ENCODE measurements around the gene TK1. TPM values are rescaled to one million over a fixed set of nuclear protein-coding genes. Genes with fewer than 3 reads are reported as not detected.

Gene TK1
- total RNA-seq, 1 donor from 2014 or later = 33.3 TPM

GRCh38 chr17:78219396-78220150 is 32.7 kb upstream of the TK1 start:
- peak; percentile 35 for ATAC-seq

GRCh38 chr17:78214706-78215061 is 27.8 kb upstream of the TK1 start:
- no peak for ATAC-seq

GRCh38 chr17:78214016-78214705 is 27.3 kb upstream of the TK1 start, which contains the start of gene BIRC5:
Gene BIRC5, plus strand, starts transcription at chr17:78214253. Its CDS starts 64 bp downstream, at chr17:78214317.
- ATAC-seq = peak; percentile 96

- no peak for ATAC-seq
Measured at GRCh38 chr17:78211032-78211431, 24.2 kb upstream of the TK1 start.

DNA sequence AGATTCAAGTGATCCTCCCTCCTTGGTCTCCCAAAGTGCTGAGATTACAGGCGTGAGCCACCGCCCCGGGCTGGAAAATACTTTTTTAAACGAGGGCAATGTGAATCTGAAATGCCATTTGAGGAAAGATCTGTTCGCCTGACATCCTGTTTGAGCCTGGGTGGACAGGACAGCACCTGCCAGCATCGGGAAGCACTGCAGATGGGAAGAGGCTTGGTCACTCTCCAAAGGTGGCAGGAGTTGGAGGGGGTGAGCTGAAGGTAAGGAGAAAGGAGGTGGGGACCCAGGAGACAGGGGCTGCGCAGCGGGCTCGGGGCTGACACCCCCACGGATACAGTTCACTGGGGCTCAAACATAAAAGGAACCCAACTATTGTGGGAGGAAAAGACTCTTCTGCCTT is 23.3 kb upstream of the TK1 start:
- no peak for ATAC-seq

DNA sequence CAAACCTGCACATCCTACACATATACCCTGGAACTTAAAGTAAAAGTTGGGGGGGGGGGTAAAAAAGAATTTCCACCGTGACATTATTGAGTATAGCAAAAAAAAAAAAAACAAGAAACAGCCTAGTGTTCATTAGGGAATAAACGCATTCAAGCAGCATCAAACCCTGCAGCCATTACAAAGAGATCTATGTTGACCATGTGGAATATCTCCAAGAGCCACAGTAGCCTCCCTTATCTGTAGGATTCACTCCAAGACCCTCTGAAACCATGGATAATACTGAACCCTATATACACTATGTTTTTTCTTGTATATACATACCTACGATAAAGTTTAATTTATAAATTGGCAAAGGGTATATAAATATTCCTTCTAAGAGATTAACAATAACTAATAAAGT is 21.6 kb upstream of the TK1 start:
- no peak for ATAC-seq

- no peak for ATAC-seq
Measured at GRCh38 chr17:78206298-78206697, 19.4 kb upstream of the TK1 start.

- ATAC-seq = peak; percentile 13
Measured at GRCh38 chr17:78205124-78205775, 18.4 kb upstream of the TK1 start.

GRCh38 chr17:78204387-78205123 is 17.7 kb upstream of the TK1 start:
- ATAC-seq = no peak

DNA sequence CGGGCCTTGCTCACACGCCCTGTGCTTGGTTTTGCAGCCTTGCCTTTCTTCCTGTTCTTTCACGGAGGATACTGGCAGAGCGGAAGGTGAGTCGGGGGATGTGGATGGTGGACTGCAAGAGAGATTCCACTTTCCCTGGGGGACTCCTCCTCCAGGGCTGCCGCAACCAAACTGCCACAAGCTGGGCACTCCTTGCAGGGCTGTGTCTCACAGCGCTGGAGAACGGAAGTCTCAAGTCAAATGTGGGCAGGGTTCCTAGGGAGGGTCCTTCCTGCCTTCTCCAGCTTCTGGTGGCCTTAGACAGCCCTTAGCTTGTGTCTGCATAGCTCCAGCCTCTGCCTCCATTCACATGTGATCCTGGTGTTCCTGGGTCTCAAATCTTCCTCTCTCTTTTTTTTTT is 15.8 kb upstream of the TK1 start:
- no peak for ATAC-seq

DNA sequence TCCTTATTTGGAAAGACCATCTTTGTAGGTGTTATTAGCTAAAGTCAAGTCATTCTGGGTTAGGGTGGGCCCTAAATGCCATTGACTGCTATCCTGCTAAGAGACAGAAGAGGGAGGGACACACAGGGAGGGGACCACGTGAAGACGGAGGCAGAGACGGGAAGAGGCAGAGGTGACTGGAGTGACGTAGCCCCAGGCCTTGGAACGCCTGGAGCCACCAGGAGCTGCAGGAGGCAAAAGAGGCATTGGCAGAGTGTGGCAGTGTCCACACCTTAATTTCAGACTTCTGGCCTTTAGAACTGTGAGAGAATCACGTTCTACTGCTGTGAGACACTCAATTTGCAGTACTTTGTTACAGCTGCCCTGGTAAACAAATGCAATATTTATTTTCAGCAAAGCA is 13.6 kb upstream of the TK1 start:
- ATAC-seq = no peak

DNA sequence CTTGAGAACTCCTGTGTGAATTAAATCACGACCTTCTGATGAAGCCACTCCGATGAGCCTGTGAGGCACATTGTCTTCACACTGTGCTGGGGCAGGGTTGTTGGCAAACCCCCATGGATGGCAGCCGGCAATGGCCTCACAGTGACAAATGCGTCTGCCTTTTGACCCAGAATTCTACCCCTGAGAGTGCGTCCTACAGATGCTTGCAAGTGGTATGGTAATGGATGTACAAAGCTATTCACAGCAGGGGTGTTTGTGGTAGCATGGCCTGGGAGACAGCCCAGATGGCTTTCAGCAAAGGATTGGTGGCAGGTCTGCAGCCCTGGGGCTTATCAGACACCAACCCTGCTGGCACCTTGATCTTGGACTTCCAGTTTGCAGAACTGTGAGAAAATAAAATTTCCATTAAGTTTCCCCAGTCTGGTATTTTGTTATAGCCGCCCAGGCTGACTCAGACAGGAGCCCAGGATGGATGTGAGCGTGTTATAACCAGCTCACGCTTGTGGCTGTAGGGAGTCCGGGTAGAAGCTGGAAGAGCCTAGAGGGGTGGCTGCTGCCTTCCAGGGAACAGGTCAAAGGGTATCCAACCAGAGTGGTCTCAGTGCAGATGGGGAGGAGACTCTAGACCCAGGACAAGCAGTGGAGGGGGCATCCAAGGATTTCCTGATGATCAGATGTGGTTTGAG is 10.4 kb upstream of the TK1 start:
- ATAC-seq = peak; percentile 43

DNA sequence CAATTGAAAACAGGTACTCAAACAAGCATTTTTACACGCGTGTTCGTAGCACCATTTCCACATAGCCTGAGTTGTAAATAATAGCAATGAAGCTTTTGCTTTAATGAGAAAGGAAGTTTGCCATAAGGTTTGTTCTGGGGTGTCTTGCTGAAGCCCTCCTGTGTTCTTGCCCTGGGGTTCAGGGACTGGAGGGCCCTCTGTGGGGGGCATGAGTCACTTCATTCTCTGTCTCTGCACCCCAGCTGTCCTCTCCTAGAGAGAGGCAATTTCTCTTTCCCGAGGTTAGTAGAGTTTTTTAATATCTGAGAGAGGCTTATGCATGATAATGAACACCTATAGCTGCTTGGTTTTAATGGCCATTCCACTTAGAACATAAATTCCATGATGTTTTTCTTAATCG is 9.9 kb upstream of the TK1 start:
- no peak for ATAC-seq

DNA sequence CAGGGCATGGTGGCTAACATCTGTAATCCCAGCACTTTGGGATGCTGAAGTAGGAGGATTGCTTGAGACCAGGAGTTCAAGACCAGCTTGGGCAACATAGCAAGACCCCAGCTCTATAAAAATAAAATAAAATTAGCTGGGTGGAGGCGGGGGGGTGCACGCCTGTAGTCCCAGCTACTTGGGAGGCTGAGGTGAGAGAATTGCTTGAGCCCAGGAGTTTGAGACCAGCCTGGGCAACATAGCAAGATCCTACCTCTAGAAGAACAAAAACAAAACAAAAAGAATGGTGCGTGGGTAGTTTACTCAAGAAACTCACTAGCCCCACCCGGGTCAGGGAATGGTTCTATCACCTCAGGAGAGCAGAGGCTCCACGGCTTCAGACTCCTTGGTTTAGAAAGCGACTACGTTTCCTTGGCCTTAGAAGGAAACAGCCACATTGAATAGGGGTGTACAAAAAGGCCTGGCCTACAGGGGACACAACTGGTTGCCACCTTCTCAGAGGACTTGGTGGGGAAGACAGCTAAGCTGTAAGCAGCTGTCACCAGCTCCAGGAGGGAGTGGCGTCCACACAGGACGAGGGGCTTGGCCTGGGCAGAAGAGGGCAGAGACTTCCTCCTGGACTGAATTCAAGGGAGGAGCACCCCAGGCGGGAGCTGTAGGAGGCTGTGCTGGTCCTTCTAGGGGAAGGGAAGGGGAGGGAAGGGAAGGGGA is 716 bp downstream of the TK1 start:
- ATAC-seq = peak; percentile 48

DNA sequence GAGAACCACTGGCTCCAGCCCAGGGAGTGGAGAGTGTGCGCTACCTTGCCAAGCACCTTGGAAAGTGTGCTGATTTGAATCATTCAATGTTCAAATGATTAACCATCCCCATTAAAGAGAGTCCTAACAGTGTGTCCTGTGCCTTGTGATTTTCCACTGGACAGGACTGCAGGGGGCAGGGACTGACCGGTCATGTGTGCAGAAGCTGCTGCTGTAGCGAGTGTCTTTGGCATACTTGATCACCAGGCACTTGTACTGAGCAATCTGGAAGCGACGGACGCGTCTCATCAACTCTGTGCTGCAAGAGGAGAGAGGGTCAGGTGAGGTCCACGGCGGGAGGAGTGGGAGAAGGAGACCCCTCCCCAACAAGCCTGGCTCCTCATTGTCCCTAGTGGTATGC is 2.0 kb downstream of the TK1 start:
- ATAC-seq = no peak

DNA sequence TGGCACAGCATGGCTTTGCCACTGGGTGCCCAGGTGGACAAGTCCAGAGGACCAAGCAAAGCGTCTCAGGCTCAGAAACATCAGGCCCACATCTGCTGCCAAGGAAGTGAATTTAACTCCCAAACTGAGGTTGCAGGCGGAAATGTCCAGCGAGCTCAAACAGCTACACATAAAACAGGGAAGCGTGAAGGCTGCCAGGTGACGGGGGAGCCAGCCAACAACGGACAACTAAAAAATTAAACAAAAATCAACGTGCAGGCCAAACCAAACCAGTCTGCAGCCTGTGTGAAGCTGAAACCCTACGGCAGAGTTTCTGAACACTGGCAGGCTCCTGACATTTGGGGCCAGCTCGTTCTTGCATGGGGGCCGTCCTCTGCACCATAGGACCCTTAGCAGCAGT is 2.5 kb downstream of the TK1 start:
- no peak for ATAC-seq

- no peak for ATAC-seq
Measured at GRCh38 chr17:78183916-78184315, 2.9 kb downstream of the TK1 start.

DNA sequence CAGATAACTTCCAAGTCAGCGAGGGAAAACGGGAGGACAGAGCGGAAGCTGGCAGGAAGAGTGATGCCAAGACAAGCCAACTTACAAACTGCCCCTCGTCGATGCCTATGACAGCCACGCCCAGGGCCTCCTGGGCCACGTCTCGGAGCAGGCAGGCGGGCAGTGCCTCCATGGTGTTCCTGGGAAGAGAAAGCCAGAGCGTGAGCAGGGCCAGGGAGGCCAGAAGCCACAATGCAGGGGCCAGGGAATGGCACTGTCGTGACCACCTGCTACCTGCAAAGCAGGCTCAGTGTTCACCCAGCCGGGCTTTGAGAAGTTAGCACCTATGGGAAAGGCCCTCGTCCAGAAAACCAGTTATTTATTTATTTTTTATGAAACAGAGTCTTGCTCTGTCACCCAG is 4.3 kb downstream of the TK1 start:
- ATAC-seq = no peak

- no peak for ATAC-seq
Measured at GRCh38 chr17:78180508-78180907, 6.3 kb downstream of the TK1 start.

DNA sequence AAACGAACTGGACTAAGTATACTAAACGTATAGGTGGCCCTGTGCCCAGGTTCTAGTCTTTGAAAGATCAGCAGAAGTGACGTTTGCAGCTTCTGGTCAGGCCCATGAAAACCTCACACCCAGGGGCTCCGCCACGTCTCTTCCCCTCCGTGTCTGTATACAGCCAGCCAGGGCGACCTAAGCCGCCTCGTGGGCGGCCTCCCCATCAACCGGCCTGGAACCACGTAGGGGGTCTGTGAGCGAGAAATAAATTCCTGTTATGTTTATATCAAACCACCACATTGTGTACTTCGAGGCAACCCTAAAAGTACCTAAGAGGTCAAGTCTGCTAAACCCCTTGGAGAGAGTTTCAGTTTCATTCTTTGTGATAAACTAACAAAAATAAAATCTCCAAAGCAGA is 6.8 kb downstream of the TK1 start:
- ATAC-seq = no peak

DNA sequence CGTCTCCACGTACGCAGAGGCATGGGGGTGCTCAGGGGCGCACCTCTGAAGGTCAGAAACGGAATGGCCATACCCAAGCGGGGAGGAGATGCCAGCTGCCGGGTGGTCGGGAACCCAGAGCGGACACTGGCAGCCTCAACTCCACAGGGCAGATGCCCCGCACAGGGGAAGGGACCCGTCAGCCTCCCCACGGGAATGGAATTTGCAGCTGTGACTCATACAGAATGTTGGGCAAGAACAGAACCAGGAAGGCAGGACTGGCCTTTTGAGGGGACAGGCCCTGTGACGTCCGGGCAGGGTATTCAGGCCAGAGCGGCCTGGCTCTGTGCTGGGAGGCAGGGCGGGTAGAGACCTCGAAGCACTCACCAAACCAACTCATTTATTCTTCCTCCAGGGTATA is 7.5 kb downstream of the TK1 start:
- ATAC-seq = peak; percentile 73

GRCh38 chr17:78176548-78177025 is 10.3 kb downstream of the TK1 start:
- ATAC-seq = peak; percentile 54
